ES-I3 (cell line): ENCODE measurements around the gene CAMKMT.

Source experiments
- H3K36me3 ChIP-seq: 2 replicates; pipeline ENCODE4 v1.6.1; 2013; ENCODE audit warnings: mild to moderate bottlenecking, low read length, control low read depth, moderate library complexity; ENCODE audit not compliant: insufficient read depth
- H3K4me1 ChIP-seq: 2 replicates; pipeline ENCODE4 v1.6.1; 2013; ENCODE audit warnings: mild to moderate bottlenecking, control low read depth, low read length; ENCODE audit not compliant: insufficient read depth
- H3K9ac ChIP-seq: 2 replicates; pipeline ENCODE4 v1.6.1; 2013; ENCODE audit warnings: low read depth, mild to moderate bottlenecking, low read length, moderate library complexity
- H3K9me3 ChIP-seq: 2 replicates; pipeline ENCODE4 v1.6.1; 2013; ENCODE audit warnings: mild to moderate bottlenecking, low read length, moderate library complexity; ENCODE audit not compliant: control insufficient read depth, insufficient read depth

Gene CAMKMT

DNA sequence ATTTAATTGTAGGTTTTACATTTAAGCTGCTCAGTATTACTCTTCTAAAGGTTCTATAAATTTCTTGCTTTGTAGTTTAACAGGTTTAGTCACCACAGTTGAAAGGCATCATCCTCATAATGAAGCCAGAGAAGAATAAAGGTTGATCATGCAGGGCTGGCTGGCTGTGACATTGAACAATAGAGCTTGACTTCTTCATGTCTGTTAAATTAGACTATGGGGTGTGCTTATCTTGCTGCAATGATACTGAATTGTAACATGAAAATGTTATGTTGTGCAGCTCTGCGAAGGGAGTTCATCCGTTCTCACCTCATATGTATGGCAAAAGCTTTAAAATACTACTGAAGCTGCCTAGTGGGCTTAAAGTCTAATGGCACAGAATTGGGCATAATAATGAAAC is 81.8 kb downstream of the CAMKMT start:
- Histone ChIP-seq H3K9me3 (no peaks in the 10 kb centered on the region), H3K36me3 (no peaks in the 10 kb centered on the region), H3K4me1 (peaks cover 7% of the 10 kb centered on the region; the same call in 1 of the 2 replicates), H3K9ac (no peak overlapping the region)

DNA sequence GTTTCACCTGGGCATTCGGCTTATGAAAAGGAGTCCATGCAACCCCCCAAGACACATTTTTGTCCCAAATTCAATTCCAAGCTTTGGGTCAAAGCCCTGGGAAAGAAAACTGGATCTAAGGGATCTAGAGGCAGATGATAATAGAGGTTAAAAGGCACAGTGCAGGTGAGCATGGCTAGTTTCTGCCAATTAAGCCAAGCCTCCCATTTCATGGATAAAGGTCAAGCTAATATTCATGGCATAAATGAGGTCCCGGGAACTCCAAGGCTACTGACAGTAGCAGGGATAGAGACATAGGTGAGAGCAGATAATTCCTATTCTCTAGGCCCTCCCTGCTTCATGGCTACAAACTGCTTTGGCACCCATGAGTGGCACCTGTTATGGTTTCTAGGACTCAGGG is 83.1 kb downstream of the CAMKMT start:
- Histone ChIP-seq H3K9ac (no peak overlapping the region), H3K9me3 (no peaks in the 10 kb centered on the region), H3K4me1 (peaks cover 7% of the 10 kb centered on the region; the same call in 1 of the 2 replicates), H3K36me3 (no peaks in the 10 kb centered on the region)

DNA sequence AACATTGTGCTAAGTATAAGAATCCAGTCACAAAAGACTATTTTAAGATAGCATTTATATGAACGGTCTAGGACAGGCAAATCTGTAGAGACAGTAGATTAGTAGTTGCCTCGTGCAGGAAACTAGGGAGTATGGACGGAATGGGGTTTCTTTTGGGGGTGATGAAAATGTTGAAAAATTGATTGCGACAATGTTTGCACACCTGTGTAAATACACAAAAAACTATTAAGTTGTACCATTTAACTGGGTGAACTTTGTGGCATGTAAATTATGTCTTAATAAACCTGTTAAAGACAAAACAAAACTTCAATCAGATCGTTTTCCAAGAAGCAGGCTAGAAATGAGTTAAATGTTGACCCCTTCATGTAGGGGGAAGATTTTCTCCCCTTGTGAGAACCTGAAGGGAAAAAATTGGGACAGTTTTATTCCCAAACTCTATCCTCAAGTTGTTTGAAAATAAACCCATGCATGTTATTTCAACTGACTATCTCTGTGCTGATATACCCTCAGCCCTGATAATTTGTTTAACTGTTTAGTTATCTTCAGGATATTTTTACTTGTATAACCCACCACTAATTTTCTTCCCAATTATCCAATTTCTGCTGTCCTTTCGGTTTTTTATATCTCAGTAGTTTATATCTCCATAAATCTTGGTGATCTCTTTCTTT is 87.2 kb downstream of the CAMKMT start:
- no peaks in the 10 kb centered on the region for H3K9me3 ChIP-seq
- H3K4me1 ChIP-seq, result no peaks in the 10 kb centered on the region
- no peak overlapping the region for H3K9ac ChIP-seq
- no peaks in the 10 kb centered on the region for H3K36me3 ChIP-seq

DNA sequence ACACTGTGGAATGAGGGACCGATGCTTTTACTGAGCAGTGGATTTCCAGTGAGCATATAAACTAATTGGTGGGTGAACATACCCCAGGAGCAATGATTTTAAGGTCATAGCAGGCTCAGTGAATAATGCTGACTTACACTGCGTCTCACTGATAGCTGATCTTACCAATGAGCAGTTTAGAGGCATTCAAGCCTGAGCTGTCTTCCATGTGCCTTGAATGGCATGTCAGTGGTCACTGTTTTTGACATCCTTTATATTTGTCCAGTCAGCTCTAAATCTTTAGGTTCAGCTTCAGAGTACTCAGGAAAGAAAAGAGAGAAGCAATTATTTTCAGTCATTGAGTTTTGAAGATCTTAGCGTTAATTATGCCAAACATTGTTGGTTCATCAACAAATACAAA is 88.3 kb downstream of the CAMKMT start:
- H3K36me3 ChIP-seq, result no peaks in the 10 kb centered on the region
- H3K9ac ChIP-seq, result no peak overlapping the region
- H3K4me1 ChIP-seq, result no peaks in the 10 kb centered on the region
- H3K9me3 ChIP-seq, result no peaks in the 10 kb centered on the region

DNA sequence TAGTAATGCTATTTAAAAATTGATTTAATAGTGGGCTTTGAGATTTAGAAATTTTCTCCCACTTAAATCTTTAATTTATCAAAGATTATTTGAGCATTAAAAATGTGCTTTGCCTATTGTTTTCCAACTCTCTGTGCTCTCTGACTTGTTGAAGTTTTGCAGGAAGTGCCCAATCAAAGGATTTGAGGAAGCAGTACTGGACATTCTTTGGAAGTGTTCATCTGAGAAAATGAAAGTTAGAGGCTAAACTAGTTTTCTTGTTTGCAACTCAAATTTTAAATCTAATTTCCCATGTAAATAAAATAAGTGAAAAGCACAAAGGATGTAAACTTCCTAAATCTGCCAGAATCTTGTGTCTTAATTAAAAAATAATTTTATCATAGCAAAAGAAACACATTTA is 89.1 kb downstream of the CAMKMT start:
- no peak overlapping the region for H3K9ac ChIP-seq
- no peaks in the 10 kb centered on the region for H3K9me3 ChIP-seq

DNA sequence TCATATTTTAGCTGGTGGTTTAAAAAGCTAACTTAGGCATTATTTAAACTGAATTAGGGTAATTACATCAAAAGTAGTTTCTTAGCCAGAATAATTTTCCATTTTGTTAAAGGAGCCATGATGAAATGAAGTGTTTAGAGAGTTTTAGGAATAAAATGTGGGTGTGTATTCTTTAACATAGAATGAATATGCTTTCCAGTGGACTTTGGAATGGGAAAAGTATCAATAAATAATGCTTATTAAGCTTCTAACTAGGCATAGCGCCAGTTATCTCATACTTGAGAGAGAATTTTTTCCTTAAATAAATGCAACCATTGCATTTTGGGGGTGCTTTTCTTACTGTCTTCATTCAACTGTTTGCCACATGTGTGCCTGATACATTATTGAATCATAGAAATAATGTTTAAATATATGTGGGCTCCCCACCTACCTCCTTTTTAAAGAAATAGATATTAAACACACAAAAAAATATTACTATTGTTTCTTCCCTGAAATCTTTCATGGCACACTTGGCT is 90.4 kb downstream of the CAMKMT start:
- H3K36me3 ChIP-seq, result no peaks in the 10 kb centered on the region
- H3K9ac ChIP-seq, result no peak overlapping the region

More for the DNA sequence above, 89.1 kb downstream of the CAMKMT start:
- Histone ChIP-seq H3K36me3 (no peaks in the 10 kb centered on the region), H3K4me1 (no peaks in the 10 kb centered on the region)

DNA sequence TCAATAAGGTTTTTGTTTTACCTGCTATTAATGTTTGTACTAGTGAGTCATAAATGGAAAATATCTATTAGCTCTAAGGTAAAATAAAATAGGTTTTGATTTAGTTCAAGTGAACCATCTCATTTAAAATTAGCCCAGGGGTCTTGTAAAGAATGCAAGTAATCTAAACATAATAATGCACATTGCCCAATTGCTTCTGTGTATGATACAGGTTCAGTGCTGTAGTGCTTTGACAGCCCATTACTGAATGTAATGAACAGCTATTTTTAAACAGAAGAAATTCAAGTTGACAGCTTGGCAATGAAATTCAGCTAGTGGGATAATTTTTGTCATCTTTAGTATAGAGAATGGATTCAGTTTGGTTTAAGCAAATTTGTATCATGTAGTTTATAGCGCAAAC is 91.5 kb downstream of the CAMKMT start:
- Histone ChIP-seq H3K9me3 (no peaks in the 10 kb centered on the region), H3K9ac (no peak overlapping the region), H3K36me3 (no peaks in the 10 kb centered on the region), H3K4me1 (no peaks in the 10 kb centered on the region)

More for the DNA sequence above, 90.4 kb downstream of the CAMKMT start:
- Histone ChIP-seq H3K4me1 (no peaks in the 10 kb centered on the region), H3K9me3 (no peaks in the 10 kb centered on the region)

DNA sequence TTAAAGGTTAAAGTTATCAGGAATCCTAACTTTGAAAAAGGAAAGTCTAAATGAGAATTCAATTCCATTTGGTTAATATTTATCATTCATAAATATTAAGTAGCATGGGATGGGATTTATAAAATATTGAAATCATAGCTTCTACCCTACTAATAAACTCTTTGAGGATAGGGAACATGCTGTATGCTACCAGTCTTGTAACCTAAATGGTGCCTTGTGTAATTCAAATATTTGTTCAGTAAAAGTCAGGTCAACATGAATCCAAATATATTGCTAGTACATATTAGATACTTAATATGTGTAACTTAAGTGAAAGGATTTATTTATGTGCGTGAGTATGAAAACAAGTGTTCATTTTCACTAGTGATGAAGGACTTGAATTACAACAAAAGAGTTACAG is 94.1 kb downstream of the CAMKMT start:
- Histone ChIP-seq H3K9me3 (no peaks in the 10 kb centered on the region), H3K9ac (no peak overlapping the region), H3K36me3 (no peaks in the 10 kb centered on the region), H3K4me1 (peaks cover 4% of the 10 kb centered on the region; the same call in 1 of the 2 replicates)

DNA sequence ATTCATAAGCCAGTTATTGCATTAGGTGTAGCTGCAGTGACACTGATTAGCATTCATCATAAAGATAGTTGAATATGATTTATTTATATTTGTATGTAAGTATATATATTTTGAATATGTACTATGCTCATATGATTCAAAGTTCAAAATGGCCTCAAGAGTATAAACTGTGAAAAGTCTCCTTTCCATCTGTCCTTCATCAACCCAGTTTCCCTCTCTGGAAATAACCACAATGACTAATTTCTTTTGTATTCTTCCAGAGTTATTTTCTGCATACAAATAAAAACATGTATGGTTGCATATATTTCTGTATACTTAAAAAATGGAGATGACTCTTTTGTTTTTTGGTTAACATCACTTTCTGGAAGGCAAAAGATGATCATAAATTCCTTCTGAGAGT is 95.2 kb downstream of the CAMKMT start:
- Histone ChIP-seq H3K9ac (no peak overlapping the region), H3K36me3 (no peaks in the 10 kb centered on the region), H3K9me3 (no peaks in the 10 kb centered on the region), H3K4me1 (peaks cover 4% of the 10 kb centered on the region; the same call in 1 of the 2 replicates)

DNA sequence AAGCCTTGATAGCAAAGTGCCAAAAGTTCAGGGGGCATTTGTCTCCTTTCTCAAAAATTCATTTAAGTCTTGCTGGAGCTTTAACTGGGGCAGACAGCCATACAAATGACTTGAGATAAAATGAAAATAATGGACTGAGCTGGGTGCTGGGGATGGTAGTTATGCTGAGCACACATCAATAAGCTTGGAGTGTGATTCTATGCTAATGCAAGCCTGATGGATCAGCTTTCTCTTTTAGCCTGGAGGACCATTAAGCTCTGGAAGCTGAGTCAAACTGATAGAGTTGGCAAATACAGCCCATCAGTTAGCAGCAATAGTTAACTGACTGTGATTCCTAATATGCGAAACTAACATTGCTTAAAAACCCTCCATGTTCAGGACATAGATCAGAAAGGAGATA is 98.0 kb downstream of the CAMKMT start:
- Histone ChIP-seq H3K9me3 (peaks cover 9% of the 10 kb centered on the region; the same call in 1 of the 2 replicates), H3K9ac (no peak overlapping the region), H3K36me3 (no peaks in the 10 kb centered on the region), H3K4me1 (peaks cover 11% of the 10 kb centered on the region; the same call in 1 of the 2 replicates)

DNA sequence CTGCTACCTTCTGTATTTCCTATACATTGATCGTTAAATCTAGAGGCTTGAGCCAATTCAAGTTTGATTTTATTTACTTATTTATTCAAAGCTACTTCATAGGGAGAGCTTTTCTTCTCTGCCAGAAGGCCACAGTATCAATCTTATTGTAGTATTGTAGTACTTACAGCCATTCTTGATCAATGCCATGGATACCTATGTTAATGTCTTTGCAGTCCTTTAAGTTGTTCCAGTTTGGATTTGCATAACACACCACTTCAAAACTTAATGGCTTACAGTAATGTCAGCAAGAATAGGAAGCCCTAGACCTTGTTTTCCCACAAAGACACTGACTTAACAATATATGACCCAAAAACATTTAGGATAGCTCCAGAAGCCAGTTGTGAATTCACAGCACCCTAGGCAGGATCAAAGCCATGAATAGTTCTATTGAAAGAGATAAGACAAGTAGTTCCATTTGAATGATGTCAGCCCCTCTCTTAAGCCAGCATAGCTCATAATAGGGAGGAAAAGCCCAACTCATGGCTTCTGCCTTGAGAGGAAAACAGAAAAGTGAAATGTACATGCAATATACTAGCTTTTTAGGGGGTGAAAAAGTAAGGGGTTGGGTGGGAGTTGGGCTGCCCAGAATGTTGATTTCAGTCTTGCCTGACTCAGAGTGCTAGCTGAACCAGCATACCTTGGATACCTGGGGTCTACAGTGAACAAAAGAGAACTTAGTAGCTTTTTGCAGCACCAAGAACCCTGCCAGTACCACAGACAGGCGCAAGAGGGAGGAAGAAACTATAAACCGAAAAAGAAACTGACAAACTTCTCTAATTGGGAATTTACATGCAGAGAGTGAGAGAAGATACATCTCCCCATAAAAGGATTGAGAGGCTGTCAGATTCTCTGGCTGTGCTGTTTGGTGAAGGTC is 101.4 kb downstream of the CAMKMT start:
- H3K4me1 ChIP-seq, result peaks cover 11% of the 10 kb centered on the region; the same call in 1 of the 2 replicates
- H3K9me3 ChIP-seq, result peaks cover 9% of the 10 kb centered on the region; the same call in 1 of the 2 replicates
- H3K36me3 ChIP-seq, result no peaks in the 10 kb centered on the region
- H3K9ac ChIP-seq, result no peak overlapping the region

DNA sequence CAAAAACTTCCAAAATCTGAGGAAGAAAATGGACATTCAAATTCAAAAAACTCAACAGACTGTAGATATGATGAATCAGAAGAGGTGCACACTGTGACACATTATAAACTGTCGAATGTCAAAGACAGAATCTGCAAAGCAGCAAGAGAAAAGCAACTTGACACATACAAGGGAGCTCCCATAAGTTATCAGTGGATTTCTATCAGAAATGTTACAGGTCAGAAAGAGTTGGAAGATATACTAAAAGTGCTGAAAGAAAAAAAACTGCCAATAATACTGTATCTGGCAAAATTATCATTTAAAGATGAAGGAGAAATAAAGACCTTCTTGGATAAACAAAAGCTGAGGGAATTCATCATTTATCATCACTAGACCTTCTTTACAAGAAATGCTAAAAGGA is 102.7 kb downstream of the CAMKMT start:
- no peak overlapping the region for H3K9ac ChIP-seq
- H3K9me3 ChIP-seq, result peaks cover 9% of the 10 kb centered on the region; the same call in 1 of the 2 replicates
- peaks cover 11% of the 10 kb centered on the region; the same call in 1 of the 2 replicates for H3K4me1 ChIP-seq
- no peaks in the 10 kb centered on the region for H3K36me3 ChIP-seq

DNA sequence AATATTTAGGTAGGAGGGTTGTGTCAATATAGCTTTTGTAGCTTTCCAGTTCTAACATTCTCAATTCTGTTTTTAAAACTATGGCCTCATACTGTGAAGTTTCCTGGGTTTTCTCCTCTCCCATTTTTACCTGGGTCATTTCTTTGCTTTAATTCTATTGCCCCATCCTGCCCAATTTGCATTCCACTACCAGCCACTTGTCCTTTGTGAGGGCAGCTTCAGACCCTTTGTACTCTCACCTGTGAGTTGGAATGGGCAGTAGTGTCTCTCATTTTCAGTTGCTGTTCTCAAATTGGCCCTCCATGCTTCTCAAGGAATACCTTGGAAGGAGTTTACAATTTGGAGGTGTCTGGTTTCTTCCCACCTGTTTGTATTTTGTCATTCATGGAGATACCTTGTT is 108.4 kb downstream of the CAMKMT start:
- Histone ChIP-seq H3K9ac (no peak overlapping the region), H3K9me3 (no peaks in the 10 kb centered on the region; the same call in 1 of the 2 replicates), H3K36me3 (no peaks in the 10 kb centered on the region), H3K4me1 (peaks cover 5% of the 10 kb centered on the region; the same call in 1 of the 2 replicates)

DNA sequence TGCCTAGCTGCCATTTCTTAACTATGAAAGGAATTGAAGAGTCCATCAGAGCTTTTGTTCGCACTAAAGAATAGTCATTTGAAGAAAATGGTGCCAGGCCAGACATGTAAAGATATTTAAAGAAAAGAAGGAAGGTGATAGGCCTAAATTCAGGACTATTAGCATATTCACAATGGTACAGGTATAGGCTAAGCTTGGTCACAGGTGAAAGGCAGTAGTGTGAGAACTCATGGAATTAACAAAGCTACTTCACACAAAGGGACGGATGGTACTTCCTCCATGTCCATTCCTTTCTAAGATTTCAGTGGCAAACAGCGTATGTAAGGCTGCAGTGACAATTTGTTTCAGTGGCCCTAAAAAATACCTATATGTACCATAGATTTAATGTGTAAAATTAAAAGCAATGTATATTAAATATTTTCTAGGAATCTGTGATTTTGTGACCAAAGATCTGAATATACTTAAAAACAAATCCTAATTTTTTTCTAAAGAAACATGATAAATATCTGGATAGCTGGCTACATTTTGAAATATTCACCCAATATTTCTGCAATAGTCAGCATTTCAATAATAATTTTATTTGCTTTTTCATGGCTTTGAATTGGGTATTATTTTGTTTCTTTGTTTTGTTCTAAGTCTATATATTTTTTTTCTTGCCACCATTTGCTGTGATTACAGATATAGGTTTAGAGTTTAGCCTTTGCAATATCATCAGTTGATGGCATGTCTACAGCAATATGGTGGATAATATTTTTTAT is 116.1 kb downstream of the CAMKMT start:
- H3K9me3 ChIP-seq, result no peaks in the 10 kb centered on the region
- no peak overlapping the region for H3K9ac ChIP-seq
- 0 out of 2 replicates have a peak, but pooled peaks cover 9% of the 10 kb centered on the region for H3K4me1 ChIP-seq
- no peaks in the 10 kb centered on the region for H3K36me3 ChIP-seq
